HCT116 (cell line): ENCODE measurements around the gene SYNRG. TPM values are rescaled to one million over a fixed set of nuclear protein-coding genes. Genes with fewer than 3 reads are reported as not detected.

ENCODE experiments used
- ATAC-seq: fragments of 200-7000 bp; cut with Tn5 transposase; 2 replicates; pipeline ENCODE4 v1.9.1; 2020; ENCODE audit warnings: mild to moderate bottlenecking, moderate library complexity
- BruUV-seq: library from RNA; stranded (reverse); fragments of 400-500 nt; replicated peaks from 2 replicates; lab custom pipeline; 2021; lab: Mats Ljungman, UMichigan
- CTCF ChIA-PET: fragments of 300-600 bp; sonication (Branson Sonifier 250); formaldehyde crosslinking; loops from one replicate; lab custom pipeline; 2021; ENCODE audit warnings: antibody characterized with exemption; lab: Charles Lee
- POLR2A ChIA-PET: fragments of 300-600, 350-600 bp; sonication (Branson Sonifier 250); formaldehyde crosslinking; loops from one replicate; lab custom pipeline; 2021; ENCODE audit warnings: antibody characterized with exemption; lab: Charles Lee
- RAD21 ChIA-PET, 2 experiments: fragments of 300-600 bp; sonication (Branson Sonifier 250); formaldehyde crosslinking; loops; one replicate each; lab custom pipeline; 2023; ENCODE audit warnings: low total read pairs in 2 of 2; ENCODE audit not compliant: uncharacterized antibody in 2 of 2, unreplicated experiment in 2 of 2, low non-redundant PET in 1 of 2; lab: Charles Lee
- DNase-seq: peaks from one replicate; pipeline ENCODE4 v3.0.0-alpha.2; 2010; ENCODE audit warnings: low read depth, low spot score
- H2AFZ ChIP-seq: fragments of 200-600 bp; shearing (Covaris generic), sonication (generic); 2 replicates; pipeline ENCODE4 v1.6.1; 2017; ENCODE audit warnings: low read depth, mixed run types, mixed read lengths, antibody characterized with exemption, low read length; ENCODE audit not compliant: poor library complexity, severe bottlenecking
- H3K27ac ChIP-seq: 2 replicates; pipeline ENCODE4 v1.5.1; 2012; ENCODE audit warnings: low read depth, low read length
- H3K27me3 ChIP-seq: fragments of 200-600 bp; sonication (generic); 2 replicates; pipeline ENCODE4 v1.6.1; 2016; ENCODE audit warnings: mixed run types, low read length, mixed read lengths; ENCODE audit not compliant: insufficient read depth
- H3K36me3 ChIP-seq, 2 experiments: fragments of 200-500 bp in 1 of 2; fragments of 200-600 bp in 1 of 2; sonication (Bioruptor generic) in 1 of 2; sonication (generic) in 1 of 2; 2 replicates each; pipeline versions ENCODE4 v1.5.1 to v1.6.1; 2014 to 2016; ENCODE audit warnings: low read length in 2 of 2, inconsistent platforms in 1 of 2, mixed read lengths in 1 of 2, mixed run types in 1 of 2; ENCODE audit not compliant: insufficient read depth in 2 of 2, control insufficient read depth in 1 of 2
- H3K4me1 ChIP-seq, 2 experiments: fragments of 200-600 bp in 1 of 2; sonication (generic) in 1 of 2; 2 replicates each; pipeline versions ENCODE4 v1.5.1 to v1.6.1; 2012 to 2017; ENCODE audit warnings: low read length in 2 of 2, inconsistent platforms in 1 of 2, mild to moderate bottlenecking in 1 of 2, mixed read lengths in 1 of 2, mixed run types in 1 of 2, moderate library complexity in 1 of 2; ENCODE audit not compliant: insufficient read depth in 2 of 2, control insufficient read depth in 1 of 2
- H3K4me2 ChIP-seq: fragments of 200-600 bp; sonication (generic); 2 replicates; pipeline ENCODE4 v1.6.1; 2017; ENCODE audit warnings: mixed run types, low read length, mixed read lengths
- H3K4me3 ChIP-seq, 2 experiments: fragments of 200-600 bp in 1 of 2; sonication (generic) in 1 of 2; replicated peaks in 1 of 2; 2 replicates each; pipeline ENCODE4 v1.5.1; 2011 to 2016; ENCODE audit warnings: low read length in 2 of 2, control low read depth in 1 of 2, low read depth in 1 of 2, mild to moderate bottlenecking in 1 of 2, mixed read lengths in 1 of 2, mixed run types in 1 of 2
- H3K79me2 ChIP-seq: fragments of 200-600 bp; sonication (generic); 2 replicates; pipeline ENCODE4 v1.6.1; 2017; ENCODE audit warnings: mild to moderate bottlenecking, mixed run types, low read length, moderate library complexity, mixed read lengths; ENCODE audit not compliant: insufficient read depth
- H3K9ac ChIP-seq: fragments of 200-600 bp; sonication (generic); 2 replicates; pipeline ENCODE4 v1.6.1; 2016; ENCODE audit warnings: low read length, mixed read lengths
- H3K9me2 ChIP-seq: fragments of 200-600 bp; sonication (generic), shearing (Covaris generic); 2 replicates; pipeline ENCODE4 v1.6.1; 2017; ENCODE audit warnings: mixed run types, mild to moderate bottlenecking, moderate library complexity; ENCODE audit not compliant: insufficient read depth
- H3K9me3 ChIP-seq, 2 experiments: fragments of 200-500 bp in 1 of 2; fragments of 200-600 bp in 1 of 2; sonication (Bioruptor generic) in 1 of 2; sonication (generic) in 1 of 2; 2 replicates each; pipeline ENCODE4 v1.6.1; 2014 to 2017; ENCODE audit warnings: low read length in 2 of 2, mixed read lengths in 2 of 2, inconsistent platforms in 1 of 2, low read depth in 1 of 2, mild to moderate bottlenecking in 1 of 2, mixed run types in 1 of 2, moderate library complexity in 1 of 2; ENCODE audit not compliant: control insufficient read depth in 1 of 2, insufficient read depth in 1 of 2
- H4K20me1 ChIP-seq: fragments of 200-600 bp; sonication (generic), shearing (Covaris generic); 2 replicates; pipeline ENCODE4 v1.6.1; 2017; ENCODE audit warnings: mixed run types, mild to moderate bottlenecking, moderate library complexity; ENCODE audit not compliant: insufficient read depth
- CTCF ChIP-seq, 3 experiments: fragments of 200-600 bp in 1 of 3; sonication (generic) in 1 of 3; IDR thresholded peaks in 2 of 3; conservative IDR thresholded peaks in 1 of 3; 2 replicates each; pipeline ENCODE4 v1.5.1; 2012 to 2017; ENCODE audit warnings: low read depth in 2 of 3, low read length in 2 of 3, antibody characterized with exemption in 1 of 3, borderline replicate concordance in 1 of 3, control low read depth in 1 of 3, mild to moderate bottlenecking in 1 of 3, mixed read lengths in 1 of 3, mixed run types in 1 of 3, moderate library complexity in 1 of 3; ENCODE audit not compliant: insufficient read depth in 1 of 3
- EGR1 ChIP-seq: IDR thresholded peaks from 2 replicates; pipeline ENCODE4 v1.6.1; 2012; ENCODE audit warnings: low read depth
- ELF1 ChIP-seq: IDR thresholded peaks from 2 replicates; pipeline ENCODE4 v1.6.1; 2012; ENCODE audit warnings: low read depth, borderline replicate concordance
- EZH2phosphoT487 ChIP-seq: fragments of 200-600 bp; IDR thresholded peaks from 2 replicates; pipeline ENCODE4 v1.6.1; 2018; ENCODE audit warnings: antibody characterized with exemption, borderline replicate concordance
- FOSL1 ChIP-seq: IDR thresholded peaks from 2 replicates; pipeline ENCODE4 v1.6.1; 2012; ENCODE audit warnings: low read depth
- JUND ChIP-seq: IDR thresholded peaks from 2 replicates; pipeline ENCODE4 v1.6.1; 2012
- POLR2A ChIP-seq: IDR thresholded peaks from 2 replicates; pipeline ENCODE4 v1.7.0; 2011; ENCODE audit warnings: borderline replicate concordance; ENCODE audit not compliant: insufficient read depth, insufficient read length; ENCODE audit errors: extremely low read depth
- POLR2AphosphoS5 ChIP-seq: IDR thresholded peaks from 2 replicates; pipeline ENCODE4 v1.6.1; 2011; ENCODE audit warnings: mild to moderate bottlenecking, low read depth, low read length, moderate library complexity
- TCF7L2 ChIP-seq: IDR thresholded peaks from 2 replicates; pipeline ENCODE4 v1.7.0; 2011; ENCODE audit warnings: borderline replicate concordance, inconsistent platforms; ENCODE audit not compliant: insufficient read depth, insufficient read length; ENCODE audit errors: extremely low read depth
- intact Hi-C: fragments of 100-400 bp; cut with micrococcal nuclease; formaldehyde crosslinking; loops from 2 replicates; pipeline ENCODE4 v1.10.0; 2022
- total RNA-seq: library from RNA; stranded (reverse); gene quantifications from one replicate; pipeline ENCODE4 v1.2.1, GENCODE V29; 2021; ENCODE audit not compliant: unreplicated experiment
- TF ChIP-seq, protein P1 (sequence below): IDR thresholded peaks from 2 replicates; pipeline ENCODE4 v1.6.1; 2012; ENCODE audit warnings: low read depth

The SYNRG gene
- total RNA-seq, 1 experiment from 2014 or later: 23.8 TPM

- Histone ChIP-seq H2AFZ (no peak overlapping the region), H3K36me3 (peaks cover 18 to 22% of the 10 kb centered on the region in 2 experiments), H3K9me3 (no peaks in the 10 kb centered on the region), H4K20me1 (no peaks in the 10 kb centered on the region), H3K4me3 (no peak overlapping the region), H3K4me1 (peaks cover 2 to 8% of the 10 kb centered on the region in 2 experiments; a peak in 2 of 4 replicates), H3K9me2 (no peaks in the 10 kb centered on the region), H3K27ac (no peak overlapping the region), H3K27me3 (no peaks in the 10 kb centered on the region), H3K79me2 (no peaks in the 10 kb centered on the region), H3K4me2 (no peak overlapping the region), H3K9ac (no peak overlapping the region)
- CTCF ChIA-PET: no interaction called here
- RAD21 ChIA-PET: no interaction called here
- no peak for TF ChIP-seq CTCF (IDR thresholded peaks at IDR 0.05 in 2 of 3, conservative IDR thresholded peaks at IDR 0.05 in 1 of 3; ENCODE audit: borderline replicate concordance in 1 of 3, insufficient read depth in 1 of 3, low read depth in 2 of 3, low read length in 2 of 3)
- TF ChIP-seq ELF1: no peak
- TF ChIP-seq, protein P1, sequence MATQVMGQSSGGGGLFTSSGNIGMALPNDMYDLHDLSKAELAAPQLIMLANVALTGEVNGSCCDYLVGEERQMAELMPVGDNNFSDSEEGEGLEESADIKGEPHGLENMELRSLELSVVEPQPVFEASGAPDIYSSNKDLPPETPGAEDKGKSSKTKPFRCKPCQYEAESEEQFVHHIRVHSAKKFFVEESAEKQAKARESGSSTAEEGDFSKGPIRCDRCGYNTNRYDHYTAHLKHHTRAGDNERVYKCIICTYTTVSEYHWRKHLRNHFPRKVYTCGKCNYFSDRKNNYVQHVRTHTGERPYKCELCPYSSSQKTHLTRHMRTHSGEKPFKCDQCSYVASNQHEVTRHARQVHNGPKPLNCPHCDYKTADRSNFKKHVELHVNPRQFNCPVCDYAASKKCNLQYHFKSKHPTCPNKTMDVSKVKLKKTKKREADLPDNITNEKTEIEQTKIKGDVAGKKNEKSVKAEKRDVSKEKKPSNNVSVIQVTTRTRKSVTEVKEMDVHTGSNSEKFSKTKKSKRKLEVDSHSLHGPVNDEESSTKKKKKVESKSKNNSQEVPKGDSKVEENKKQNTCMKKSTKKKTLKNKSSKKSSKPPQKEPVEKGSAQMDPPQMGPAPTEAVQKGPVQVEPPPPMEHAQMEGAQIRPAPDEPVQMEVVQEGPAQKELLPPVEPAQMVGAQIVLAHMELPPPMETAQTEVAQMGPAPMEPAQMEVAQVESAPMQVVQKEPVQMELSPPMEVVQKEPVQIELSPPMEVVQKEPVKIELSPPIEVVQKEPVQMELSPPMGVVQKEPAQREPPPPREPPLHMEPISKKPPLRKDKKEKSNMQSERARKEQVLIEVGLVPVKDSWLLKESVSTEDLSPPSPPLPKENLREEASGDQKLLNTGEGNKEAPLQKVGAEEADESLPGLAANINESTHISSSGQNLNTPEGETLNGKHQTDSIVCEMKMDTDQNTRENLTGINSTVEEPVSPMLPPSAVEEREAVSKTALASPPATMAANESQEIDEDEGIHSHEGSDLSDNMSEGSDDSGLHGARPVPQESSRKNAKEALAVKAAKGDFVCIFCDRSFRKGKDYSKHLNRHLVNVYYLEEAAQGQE: no peak
- no peak for TF ChIP-seq JUND
- TF ChIP-seq POLR2AphosphoS5: no peak
- TF ChIP-seq TCF7L2: no peak
- TF ChIP-seq POLR2A: no peak
- TF ChIP-seq EGR1: no peak
- TF ChIP-seq EZH2phosphoT487: no peak
- TF ChIP-seq FOSL1: no peak
- intact Hi-C loops: no loop called here
- ATAC-seq (no peak), DNase-seq (no peak)
- BruUV-seq: no TSS peak
- POLR2A ChIA-PET: no interaction called here
These were observed 142.7 kb downstream of the SYNRG start for GRCh38 chr17:37466471-37466870.
